Activated CD4-positive, alpha-beta T cell treated with anti-CD3 and anti-CD28 coated beads, Interleukin-2, amount 10 ng/mL, durations not matched to agents 24 days and 14 days (primary cell): ENCODE results near the gene NUP62CL. TPM values are rescaled to one million over a fixed set of nuclear protein-coding genes. Genes with fewer than 3 reads are reported as not detected.
"Not testable (repeated sequence)": the region's sequence is repeated elsewhere in the genome, so short reads cannot be mapped to it uniquely, and the experiment has no call there.

Experiments
- DNase-seq: peaks from one replicate; pipeline ENCODE4 v3.0.0; 2022
- H3K27ac Mint-ChIP-seq: one replicate; pipeline ENCODE4 v1.8.0; 2022; ENCODE audit warnings: mild to moderate bottlenecking, mixed read lengths
- H3K27me3 Mint-ChIP-seq: one replicate; pipeline ENCODE4 v1.8.0; 2022; ENCODE audit warnings: mixed read lengths
- H3K36me3 Mint-ChIP-seq: one replicate; pipeline ENCODE4 v1.8.0; 2022; ENCODE audit warnings: low read depth, mild to moderate bottlenecking, mixed read lengths
- H3K4me1 Mint-ChIP-seq: one replicate; pipeline ENCODE4 v1.8.0; 2021; ENCODE audit warnings: mixed read lengths
- H3K4me3 Mint-ChIP-seq: one replicate; pipeline ENCODE4 v1.8.0; 2022; ENCODE audit warnings: mild to moderate bottlenecking, moderate library complexity, mixed read lengths
- H3K9me3 Mint-ChIP-seq: one replicate; pipeline ENCODE4 v1.8.0; 2021; ENCODE audit warnings: mixed read lengths
- intact Hi-C: fragments of 100-400 bp; cut with micrococcal nuclease; formaldehyde crosslinking; loops from one replicate; pipeline ENCODE4 v1.15.1; 2023
- total RNA-seq: library from RNA; stranded (reverse); gene quantifications from 2 replicates; pipeline ENCODE4 v1.2.3, GENCODE V29; 2022

NUP62CL gene, protein sequence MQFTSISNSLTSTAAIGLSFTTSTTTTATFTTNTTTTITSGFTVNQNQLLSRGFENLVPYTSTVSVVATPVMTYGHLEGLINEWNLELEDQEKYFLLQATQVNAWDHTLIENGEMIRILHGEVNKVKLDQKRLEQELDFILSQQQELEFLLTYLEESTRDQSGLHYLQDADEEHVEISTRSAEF
- total RNA-seq = 1.1 and 1.2 TPM in 2 replicates

DNA sequence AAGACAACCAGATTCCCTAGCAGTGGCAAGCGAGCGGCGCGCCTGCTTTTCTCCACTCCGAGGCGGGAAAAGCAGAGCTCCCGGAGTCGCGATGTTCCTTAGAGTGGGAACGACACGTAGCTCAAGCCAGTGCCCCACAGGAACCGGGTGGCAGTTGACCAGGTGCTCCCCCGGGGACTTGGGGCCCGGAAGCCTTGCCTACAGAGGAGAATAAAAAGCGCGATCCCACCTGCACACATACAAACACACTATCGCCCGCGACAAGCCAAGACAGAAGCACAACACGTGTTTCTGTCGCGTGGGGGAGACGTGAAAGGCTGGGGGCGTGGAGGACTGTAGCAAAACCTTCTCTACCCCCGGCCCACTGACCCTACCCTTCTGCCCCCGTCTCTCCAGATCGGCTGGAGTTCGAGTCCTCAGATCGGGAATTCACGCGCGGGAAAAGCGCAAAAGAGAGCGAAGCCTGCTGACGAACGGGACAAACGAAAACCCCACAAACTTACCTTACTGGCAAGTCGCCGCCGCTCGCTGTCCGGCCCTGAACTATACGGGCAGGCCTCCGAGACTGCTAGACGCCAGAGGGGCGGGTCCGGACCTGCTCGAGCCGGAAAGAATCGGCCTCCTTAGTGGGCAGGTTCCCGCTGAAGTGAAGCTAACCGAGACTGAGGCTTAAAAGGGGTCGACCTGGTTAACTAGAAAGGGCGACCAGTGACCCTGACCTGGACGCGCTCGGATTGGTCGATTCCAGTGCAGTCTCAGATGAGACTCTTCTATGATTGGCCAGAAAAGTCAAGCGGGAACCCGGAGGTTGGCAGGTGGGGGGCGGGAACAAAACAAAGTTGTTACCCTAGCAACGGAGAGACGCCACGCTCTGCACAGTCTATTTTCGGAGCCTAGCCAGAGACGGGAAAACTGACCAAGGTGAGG is at the start of gene NUP62CL, which contains the start of gene DNAAF6:
Gene NUP62CL (minus strand): TSS at position 664 of the 927 bp plus-strand sequence. CDS start 31,287 bp downstream, outside the sequence.
Gene DNAAF6 (plus strand): TSS at position 842 of the 927 bp plus-strand sequence. CDS start 6,265 bp downstream, outside the sequence.
- peaks cover 3% of the 10 kb centered on the region for H3K4me1 Mint-ChIP-seq
- DNase-seq = peak; percentile 89
- H3K27me3 Mint-ChIP-seq = no peaks in the 10 kb centered on the region
- H3K4me3 Mint-ChIP-seq = peak within 1 kb of the TSS; percentile 92
- no peaks in the 10 kb centered on the region for H3K36me3 Mint-ChIP-seq
- peak within 1 kb of the TSS; percentile 67 for H3K27ac Mint-ChIP-seq
- H3K9me3 Mint-ChIP-seq = no peaks in the 10 kb centered on the region
- intact Hi-C loops = loop anchor here (5.0 kb wide), 1 partner anchor 89 kb away; the partner anchor contains the start of gene RBM41

DNA sequence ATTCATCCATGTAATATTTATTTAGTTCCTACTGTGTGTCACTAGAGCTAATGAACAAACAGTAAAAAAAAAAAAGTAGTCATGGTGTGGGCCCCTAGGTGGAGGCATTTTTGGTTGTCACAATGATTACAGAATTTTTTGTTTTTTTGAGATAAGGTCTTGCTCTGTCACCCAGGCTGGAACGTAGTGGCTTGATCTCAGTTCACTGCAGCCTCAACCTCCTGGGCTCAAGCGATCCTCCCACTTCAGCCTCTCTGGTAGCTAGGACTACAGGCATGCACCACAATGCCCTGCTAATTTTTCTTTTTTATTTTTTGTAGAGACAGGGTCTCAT is 22.2 kb upstream of the NUP62CL start:
- Mint-ChIP-seq H3K4me3 (no peak overlapping the region), H3K27ac (no peak overlapping the region), H3K36me3 (no peaks in the 10 kb centered on the region), H3K4me1 (no peaks in the 10 kb centered on the region), H3K9me3 (no peaks in the 10 kb centered on the region), H3K27me3 (no peaks in the 10 kb centered on the region)
- no peak for DNase-seq
- intact Hi-C loops = no loop called here

DNA sequence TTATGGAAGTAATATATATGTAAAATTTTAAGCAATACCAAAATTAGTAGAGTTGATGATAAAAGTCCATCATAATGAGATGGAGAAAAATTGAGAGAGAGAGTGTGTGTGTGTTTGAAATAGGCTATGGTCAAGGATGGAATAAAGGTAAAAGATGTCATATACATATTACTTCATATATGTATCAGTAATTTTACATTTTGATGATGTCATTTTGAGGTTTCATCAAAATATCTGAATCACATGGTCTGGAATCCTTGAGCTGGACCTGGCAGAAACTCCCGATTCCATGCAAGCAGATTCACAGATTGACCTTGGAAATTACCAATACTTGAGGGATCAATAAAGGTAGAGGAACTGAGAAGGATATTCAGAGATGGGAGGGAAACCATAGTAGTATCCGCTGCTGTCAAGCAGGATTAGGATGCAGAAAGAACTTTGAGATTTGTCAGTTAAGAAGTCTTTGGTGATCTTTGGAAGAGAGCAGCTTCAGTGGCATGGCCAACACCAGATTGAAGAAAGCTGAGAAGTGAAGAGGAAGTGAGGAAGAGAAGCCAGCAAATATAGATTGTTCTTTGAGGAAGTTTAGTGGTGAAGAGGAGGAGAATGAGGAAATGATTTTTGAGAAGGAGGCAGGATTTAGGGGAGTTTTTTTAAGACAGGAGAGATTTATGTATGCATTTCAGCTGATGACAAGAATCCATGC is 21.7 kb upstream of the NUP62CL start:
- H3K36me3 Mint-ChIP-seq = no peaks in the 10 kb centered on the region
- no peak overlapping the region for H3K4me3 Mint-ChIP-seq
- intact Hi-C loops = no loop called here
- DNase-seq = no peak
- no peaks in the 10 kb centered on the region for H3K9me3 Mint-ChIP-seq
- no peaks in the 10 kb centered on the region for H3K4me1 Mint-ChIP-seq
- no peaks in the 10 kb centered on the region for H3K27me3 Mint-ChIP-seq
- no peak overlapping the region for H3K27ac Mint-ChIP-seq

DNA sequence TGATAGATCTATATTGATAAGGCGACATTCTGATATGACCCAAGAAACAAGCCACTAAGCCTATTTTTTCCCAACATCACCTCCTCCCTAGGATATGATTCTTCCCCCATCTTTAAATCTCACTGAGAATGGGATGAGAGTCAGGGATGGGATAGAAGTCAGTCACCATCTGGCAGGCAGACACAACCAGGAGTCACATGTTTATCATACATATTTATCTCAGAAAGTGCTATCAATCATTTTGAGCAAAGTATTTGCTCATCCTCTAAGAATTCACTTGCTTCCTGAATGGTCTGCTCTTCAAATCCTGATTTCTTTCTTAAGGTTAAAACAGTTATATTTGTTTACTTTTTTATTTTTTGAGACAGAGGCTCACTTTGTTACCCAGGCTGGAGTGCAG is 20.5 kb upstream of the NUP62CL start:
- H3K27ac Mint-ChIP-seq = no peak overlapping the region
- intact Hi-C loops = no loop called here
- no peaks in the 10 kb centered on the region for H3K9me3 Mint-ChIP-seq
- no peaks in the 10 kb centered on the region for H3K27me3 Mint-ChIP-seq
- DNase-seq = no peak
- no peaks in the 10 kb centered on the region for H3K36me3 Mint-ChIP-seq
- H3K4me1 Mint-ChIP-seq = no peaks in the 10 kb centered on the region
- no peak overlapping the region for H3K4me3 Mint-ChIP-seq

DNA sequence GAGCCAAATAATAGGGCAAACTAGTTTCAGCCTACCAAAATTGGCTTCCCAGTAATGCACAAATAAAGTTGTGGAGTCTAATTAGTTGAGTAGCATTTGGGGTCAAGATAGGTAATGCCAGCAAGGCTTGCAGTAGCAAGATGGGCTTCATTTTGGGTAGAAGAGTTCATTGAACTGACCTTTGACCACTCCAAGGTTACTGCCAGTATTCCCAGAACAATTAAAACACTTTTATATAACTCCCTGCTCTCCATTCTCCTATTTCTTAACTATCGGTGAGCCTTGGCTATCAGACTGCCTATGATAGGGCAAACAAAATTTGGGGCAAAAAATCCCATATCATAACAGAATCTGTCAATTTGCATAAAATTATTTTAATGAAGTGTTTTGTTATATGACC is 7.2 kb upstream of the NUP62CL start:
- Mint-ChIP-seq H3K9me3 (no peaks in the 10 kb centered on the region), H3K27me3 (peaks cover 9% of the 10 kb centered on the region), H3K36me3 (no peaks in the 10 kb centered on the region), H3K4me1 (no peaks in the 10 kb centered on the region), H3K4me3 (no peak overlapping the region), H3K27ac (no peak overlapping the region)
- no peak for DNase-seq
- intact Hi-C loops = no loop called here

DNA sequence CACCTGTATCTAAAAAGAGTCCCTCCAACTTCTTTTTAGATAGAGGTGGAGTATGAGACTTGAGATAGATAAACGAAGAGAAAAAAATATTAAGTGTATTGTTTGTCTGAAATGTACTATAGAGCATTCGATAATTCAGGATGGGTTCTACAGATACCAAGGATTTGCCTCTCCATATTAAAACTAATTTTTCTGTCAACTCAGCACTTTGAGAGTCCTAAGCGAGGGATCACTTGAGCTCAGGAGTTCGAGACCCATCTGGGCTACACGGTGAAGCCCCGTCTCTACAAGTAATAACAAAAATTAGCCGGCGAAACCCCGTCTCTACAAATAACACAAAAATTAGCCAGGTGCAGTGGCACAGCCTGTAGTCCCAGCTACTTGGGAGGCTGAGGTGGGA is 1.7 kb upstream of the NUP62CL start:
- intact Hi-C loops = loop anchor here (5.0 kb wide), 1 partner anchor 91 kb away; the partner anchor contains the start of gene RBM41
- Mint-ChIP-seq H3K36me3 (no peaks in the 10 kb centered on the region), H3K27me3 (no peaks in the 10 kb centered on the region), H3K4me1 (peaks cover 3% of the 10 kb centered on the region), H3K9me3 (no peaks in the 10 kb centered on the region), H3K27ac (no peak overlapping the region), H3K4me3 (no peak overlapping the region)
- no peak for DNase-seq

DNA sequence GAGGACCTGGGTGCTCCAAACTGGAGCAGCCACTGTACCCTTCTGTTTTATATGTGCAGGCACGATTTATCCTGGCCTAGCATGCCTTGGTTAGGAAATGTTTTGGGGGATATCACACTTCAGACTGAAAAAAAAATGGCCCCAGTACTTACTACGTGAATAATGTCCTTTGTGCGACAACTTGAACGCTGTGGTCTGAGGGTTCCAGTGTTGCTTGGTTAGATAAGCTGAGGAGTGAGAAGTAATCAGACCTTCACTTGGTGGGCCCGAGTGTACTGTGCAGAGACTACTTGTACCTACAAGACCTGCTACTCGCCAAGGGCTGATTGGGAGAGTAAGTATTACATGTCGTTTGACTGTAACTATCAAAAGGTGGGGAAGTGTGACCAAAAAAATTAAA is 856 bp upstream of the NUP62CL start:
- H3K4me1 Mint-ChIP-seq = peaks cover 3% of the 10 kb centered on the region
- H3K27ac Mint-ChIP-seq = no peak overlapping the region
- H3K36me3 Mint-ChIP-seq = no peaks in the 10 kb centered on the region
- no peaks in the 10 kb centered on the region for H3K27me3 Mint-ChIP-seq
- H3K4me3 Mint-ChIP-seq = no peak overlapping the region
- H3K9me3 Mint-ChIP-seq = no peaks in the 10 kb centered on the region
- intact Hi-C loops = loop anchor here (5.0 kb wide), 1 partner anchor 90 kb away; the partner anchor contains the start of gene RBM41
- DNase-seq = no peak

DNA sequence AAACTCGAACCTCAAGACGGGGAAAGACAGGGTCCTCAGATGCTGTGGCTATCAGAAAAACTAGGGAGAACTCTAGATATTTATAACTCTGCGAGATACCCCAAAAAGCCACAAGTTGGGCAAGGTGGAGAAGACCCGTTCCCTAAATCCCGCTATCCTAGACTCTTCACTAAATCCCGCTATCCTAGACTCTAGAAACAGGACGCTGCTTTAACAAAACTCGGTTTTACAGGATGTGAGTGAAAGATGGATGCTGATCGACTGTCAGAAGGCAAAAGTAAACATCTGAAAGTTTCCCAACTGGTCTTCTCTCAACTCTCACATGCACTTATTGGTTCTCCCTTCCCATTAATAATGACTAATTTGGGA is 448 bp upstream of the NUP62CL start:
- intact Hi-C loops = loop anchor here (5.0 kb wide), 1 partner anchor 89 kb away; the partner anchor contains the start of gene RBM41
- no peaks in the 10 kb centered on the region for H3K36me3 Mint-ChIP-seq
- DNase-seq = no peak
- no peaks in the 10 kb centered on the region for H3K9me3 Mint-ChIP-seq
- H3K27me3 Mint-ChIP-seq = no peaks in the 10 kb centered on the region
- H3K4me3 Mint-ChIP-seq = peak overlapping the region; percentile 92
- H3K4me1 Mint-ChIP-seq = peaks cover 3% of the 10 kb centered on the region
- H3K27ac Mint-ChIP-seq = peak overlapping the region; percentile 67

DNA sequence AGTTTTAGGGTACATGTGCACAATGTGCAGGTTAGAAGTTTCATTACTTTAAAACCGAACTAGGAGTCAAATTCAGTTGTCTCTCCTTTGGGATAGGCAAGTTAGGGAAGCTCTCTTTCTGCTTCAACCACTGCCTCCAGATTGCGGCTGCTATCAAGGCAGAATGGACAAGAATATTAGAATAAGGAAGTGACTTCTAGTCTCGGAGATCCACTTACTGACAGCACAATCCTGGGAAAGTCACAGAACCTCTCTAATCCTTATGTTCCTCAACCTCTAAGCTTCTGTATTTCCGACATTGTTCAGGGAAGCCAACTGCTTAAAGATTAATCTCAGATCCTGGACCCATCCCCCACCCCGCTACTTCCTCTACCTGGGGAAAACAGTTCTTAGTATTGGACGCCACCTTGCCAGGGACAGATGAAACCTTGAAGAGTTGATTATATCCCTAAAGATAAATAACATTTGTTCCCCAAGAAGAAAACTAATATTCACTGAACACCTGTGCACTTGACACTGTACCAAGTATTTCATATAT is 2.1 kb downstream of the NUP62CL start:
- Mint-ChIP-seq H3K36me3 (no peaks in the 10 kb centered on the region), H3K27ac (no peak overlapping the region), H3K4me3 (no peak overlapping the region), H3K4me1 (peaks cover 3% of the 10 kb centered on the region), H3K9me3 (no peaks in the 10 kb centered on the region), H3K27me3 (no peaks in the 10 kb centered on the region)
- intact Hi-C loops = no loop called here
- no peak for DNase-seq

DNA sequence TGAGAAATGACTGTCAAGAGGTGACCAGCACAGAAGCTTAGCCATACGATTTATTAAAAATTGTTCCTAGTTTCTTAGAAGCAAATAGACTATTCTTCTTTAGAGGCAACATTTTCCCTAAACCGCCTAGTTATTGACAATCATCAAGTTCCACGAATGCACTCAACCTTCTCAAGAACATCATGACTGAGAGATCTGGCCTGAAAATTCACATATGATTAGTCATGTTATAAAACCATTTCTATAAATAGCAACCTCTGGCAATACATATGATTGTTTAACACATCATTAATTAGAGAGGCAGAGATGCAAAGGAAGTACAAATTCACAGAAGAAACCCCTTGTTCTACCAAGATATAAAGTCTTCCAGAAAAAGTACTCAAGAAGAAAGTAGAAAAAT is 6.7 kb downstream of the NUP62CL start:
- no peaks in the 10 kb centered on the region for H3K9me3 Mint-ChIP-seq
- H3K27me3 Mint-ChIP-seq = no peaks in the 10 kb centered on the region
- no peak overlapping the region for H3K4me3 Mint-ChIP-seq
- H3K36me3 Mint-ChIP-seq = no peaks in the 10 kb centered on the region
- no peak overlapping the region for H3K27ac Mint-ChIP-seq
- intact Hi-C loops = no loop called here
- DNase-seq = no peak
- H3K4me1 Mint-ChIP-seq = no peaks in the 10 kb centered on the region

DNA sequence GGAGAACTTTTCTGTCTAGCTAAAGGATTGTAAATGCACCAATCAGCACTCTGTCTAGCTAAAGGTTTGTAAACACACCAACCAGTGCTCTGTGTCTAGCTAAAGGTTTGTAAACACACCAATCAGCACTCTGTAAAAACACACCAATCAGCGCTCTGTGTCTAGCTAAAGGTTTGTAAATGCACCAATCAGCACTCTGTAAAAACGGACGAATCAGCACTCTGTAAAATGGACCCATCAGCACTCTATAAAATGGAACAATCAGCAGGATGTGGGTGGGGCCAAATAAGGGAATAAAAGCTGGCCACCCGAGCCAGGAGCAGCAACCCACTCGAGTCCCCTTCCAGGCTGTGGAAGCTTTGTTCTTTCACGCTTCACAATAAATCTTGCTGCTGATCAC is 8.2 kb downstream of the NUP62CL start:
- H3K27me3 Mint-ChIP-seq, H3K36me3 Mint-ChIP-seq: not testable (repeated sequence)

DNA sequence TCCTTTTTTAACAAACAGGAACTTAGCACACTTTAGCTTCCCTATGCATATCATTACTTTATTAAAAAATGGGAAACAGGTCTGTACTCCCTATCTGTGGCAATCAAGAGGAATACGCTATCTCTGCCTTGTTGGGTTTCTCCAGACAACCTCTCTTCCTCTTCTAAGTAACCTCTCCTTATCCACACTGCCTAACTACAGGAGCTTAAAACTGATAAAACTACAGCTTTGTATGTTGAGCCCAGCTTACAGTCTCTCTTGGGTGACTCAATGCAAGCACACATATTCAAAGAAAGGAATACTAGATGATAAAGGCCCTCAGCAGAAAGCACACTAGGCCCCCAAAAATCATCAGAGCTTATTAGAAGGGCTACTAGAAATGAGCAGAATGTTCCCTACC is 8.9 kb downstream of the NUP62CL start:
- intact Hi-C loops = no loop called here
- Mint-ChIP-seq H3K4me1 (no peaks in the 10 kb centered on the region), H3K36me3 (no peaks in the 10 kb centered on the region), H3K27me3 (peaks cover 2% of the 10 kb centered on the region), H3K4me3 (no peak overlapping the region), H3K27ac (no peak overlapping the region), H3K9me3 (no peaks in the 10 kb centered on the region)
- DNase-seq = no peak

More for the DNA sequence above, 8.2 kb downstream of the NUP62CL start:
- DNase-seq, H3K4me1 Mint-ChIP-seq, H3K9me3 Mint-ChIP-seq, intact Hi-C loops, H3K27ac Mint-ChIP-seq, H3K4me3 Mint-ChIP-seq: not testable (repeated sequence)

DNA sequence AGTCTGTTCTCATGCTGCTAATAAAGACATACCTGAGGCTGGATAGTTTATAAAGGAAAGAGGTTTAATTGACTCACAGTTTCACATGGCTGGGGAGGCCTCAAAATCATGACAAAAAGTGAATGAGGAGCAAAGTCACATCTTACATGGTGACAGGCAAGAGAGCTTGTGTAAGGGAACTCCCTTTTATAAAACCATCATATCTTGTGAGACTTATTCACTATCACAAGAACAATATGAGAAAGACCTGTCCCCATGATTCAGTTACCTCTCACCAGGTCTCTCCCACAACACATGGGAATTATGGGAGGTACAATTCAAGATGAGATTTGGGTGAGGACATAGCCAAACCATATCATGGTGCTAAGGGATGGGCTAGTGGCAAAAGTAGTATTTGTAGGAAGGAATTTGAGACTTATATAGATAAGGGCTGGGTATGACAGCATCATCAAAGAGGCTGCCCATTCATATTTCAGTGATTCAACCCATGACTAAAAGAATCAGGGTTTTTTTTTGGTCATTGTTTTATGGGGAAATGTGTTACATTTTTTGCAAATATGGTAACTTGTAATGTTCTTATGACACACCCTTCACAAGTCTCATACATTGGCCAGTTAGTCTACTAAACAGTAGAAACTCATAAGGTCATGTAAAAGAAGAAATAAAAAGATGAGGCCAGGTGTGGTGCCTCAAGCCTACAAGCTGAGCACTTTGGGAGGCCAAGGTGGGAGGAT is 34.7 kb downstream of the NUP62CL start:
- Mint-ChIP-seq H3K4me3 (no peak overlapping the region), H3K4me1 (no peaks in the 10 kb centered on the region), H3K9me3 (no peaks in the 10 kb centered on the region), H3K27me3 (no peaks in the 10 kb centered on the region), H3K27ac (no peak overlapping the region), H3K36me3 (no peaks in the 10 kb centered on the region)
- intact Hi-C loops = no loop called here
- DNase-seq = no peak
